T follicular helper cell (primary cell): ENCODE measurements around the gene HPCAL1.

Experiments
- DNase-seq: peaks from one replicate; pipeline ENCODE4 v3.0.0-alpha.2; 2020; ENCODE audit warnings: low read depth

HPCAL1 gene

GRCh38 chr2:10407841-10408648, 105.3 kb downstream of the HPCAL1 start:
- peak; percentile 13 for DNase-seq

DNA sequence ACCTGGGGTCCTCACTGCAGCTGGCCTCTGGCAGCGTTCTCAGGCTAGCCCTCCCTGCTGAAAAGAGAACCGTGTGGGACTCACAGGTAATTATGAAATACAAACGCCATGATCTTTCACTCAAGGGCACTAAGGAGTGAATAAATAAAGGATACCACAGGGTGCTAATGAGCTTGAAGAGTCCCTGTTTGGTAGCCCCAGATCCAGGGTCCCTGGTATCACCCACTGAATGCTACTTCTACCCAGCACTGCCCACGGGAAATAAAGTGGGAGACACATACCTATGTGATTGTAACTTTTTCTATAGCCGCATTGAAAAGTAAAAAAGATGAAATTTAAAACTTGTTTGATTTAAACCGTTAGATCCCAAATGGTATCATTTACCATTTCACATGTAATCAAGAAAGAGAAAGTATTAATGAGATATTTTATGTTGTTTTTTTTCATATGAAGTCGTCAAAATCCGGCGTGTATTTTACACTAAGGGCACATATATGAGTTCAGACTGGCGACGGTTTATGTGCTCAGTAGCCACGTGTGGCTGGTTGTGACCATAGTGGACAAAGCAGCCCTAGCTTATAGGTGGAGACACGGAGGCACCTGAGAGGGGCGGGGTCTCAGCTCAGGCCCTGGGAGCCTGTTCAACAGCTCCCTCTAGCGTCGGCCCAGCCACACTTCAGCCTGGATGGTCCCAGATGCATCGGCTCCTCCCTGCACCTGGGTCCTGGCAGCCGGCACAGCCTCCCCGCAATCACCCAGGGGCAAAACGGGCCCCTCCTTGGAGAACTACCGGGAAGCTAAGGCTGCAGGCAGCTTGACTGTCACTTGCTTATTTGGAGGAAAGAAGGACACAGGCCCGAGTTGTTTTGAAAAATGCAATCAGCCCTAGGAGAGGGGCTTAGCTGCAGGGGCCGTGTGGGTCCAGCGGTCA, 106.2 kb downstream of the HPCAL1 start:
- DNase-seq: peak; percentile 72

- no peak for DNase-seq
These were observed 107.5 kb downstream of the HPCAL1 start for GRCh38 chr2:10410001-10410822.

DNA sequence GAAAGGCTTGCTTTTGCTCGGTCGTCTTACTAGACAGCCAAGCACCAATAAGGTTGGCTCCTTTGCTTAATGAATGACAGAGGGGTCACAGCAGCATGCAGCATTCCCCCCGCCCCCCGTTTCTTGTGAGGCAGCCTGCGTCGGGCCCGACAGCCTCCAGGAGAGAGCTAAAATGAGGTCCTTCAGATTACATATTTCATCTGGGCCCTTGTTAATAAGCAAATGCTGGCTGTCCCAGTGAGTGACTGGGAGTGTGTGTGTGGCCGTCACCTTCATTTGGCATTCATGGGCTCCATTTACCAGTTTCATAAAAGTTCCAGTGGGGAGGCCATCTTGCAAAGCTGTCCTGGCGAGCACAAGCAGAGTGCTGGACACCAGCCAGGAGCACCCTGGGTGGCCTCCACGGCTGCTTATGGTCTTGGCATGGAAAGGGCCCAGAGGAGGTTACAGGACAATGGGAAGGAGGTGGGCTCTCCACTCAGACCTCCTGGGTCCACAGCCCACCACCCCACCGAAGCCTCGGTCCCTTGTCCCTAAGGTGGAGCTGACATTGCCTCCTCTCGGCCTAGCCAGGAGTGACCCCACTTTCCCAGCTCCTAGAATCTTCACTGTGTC, 108.2 kb downstream of the HPCAL1 start:
- DNase-seq: no peak

GRCh38 chr2:10411557-10411956, 108.9 kb downstream of the HPCAL1 start:
- no peak for DNase-seq

GRCh38 chr2:10412380-10412779, 109.7 kb downstream of the HPCAL1 start:
- no peak for DNase-seq

GRCh38 chr2:10413503-10413902, 110.8 kb downstream of the HPCAL1 start:
- no peak for DNase-seq

- no peak for DNase-seq
These were observed 111.3 kb downstream of the HPCAL1 start for GRCh38 chr2:10413991-10414451.

DNA sequence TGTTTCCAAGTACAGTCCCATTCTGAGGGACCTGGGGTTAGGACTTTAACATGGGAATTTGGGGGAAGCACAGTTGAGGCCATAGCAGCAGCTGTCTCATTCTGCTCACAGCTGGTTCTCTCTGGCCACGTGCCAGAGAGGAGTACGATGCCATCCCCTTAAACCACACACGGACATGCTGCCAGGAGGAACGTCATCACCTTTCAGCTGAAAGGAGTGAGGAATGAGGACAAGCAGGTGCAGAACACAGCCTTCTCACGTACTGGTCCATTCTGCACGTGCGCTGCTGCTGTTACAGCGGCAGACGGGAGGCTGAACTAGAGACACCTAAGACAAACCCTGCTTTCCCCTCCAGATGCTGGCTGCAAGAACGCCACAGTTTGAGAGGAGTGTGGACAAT, 111.9 kb downstream of the HPCAL1 start:
- DNase-seq: no peak

DNA sequence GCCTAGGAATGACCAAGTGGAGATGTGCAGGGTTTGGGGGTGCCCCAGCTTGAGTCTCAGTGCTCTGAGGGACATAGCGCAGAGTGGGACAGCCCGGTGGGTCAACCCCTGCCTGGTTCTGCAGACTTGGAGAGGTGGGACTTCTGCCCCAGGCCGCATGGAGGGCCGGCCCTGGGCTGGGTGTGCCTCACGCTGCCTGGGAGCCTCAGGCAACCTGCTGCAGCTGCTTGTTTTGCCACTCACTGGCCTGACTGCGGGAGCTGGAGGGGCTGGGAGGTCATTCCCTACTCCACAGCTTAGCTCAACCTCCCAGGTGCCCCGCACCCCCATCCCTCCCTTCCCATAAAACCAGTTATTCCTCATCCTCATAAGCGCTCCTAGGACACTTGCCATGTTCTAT, 112.3 kb downstream of the HPCAL1 start:
- DNase-seq: no peak

DNA sequence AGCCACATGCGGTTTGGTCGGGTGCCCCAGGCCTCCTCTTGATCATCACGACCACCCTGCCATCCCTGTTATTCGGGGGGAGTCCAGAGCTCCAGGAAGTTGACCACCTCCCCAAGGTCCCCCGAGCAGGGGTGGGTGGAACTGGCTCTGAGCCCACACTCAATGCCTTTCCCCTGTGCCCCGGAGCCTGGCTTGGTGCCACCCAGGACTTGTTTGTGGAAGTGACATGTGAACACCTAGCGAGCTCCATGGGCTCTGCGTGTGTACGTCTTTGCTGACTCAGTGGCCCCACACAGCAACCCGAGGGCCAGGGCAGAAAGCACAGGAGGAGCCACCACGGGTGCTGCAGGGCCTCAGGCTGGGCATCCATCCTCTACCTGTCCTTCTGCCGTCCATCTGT, 112.9 kb downstream of the HPCAL1 start:
- DNase-seq: no peak

DNA sequence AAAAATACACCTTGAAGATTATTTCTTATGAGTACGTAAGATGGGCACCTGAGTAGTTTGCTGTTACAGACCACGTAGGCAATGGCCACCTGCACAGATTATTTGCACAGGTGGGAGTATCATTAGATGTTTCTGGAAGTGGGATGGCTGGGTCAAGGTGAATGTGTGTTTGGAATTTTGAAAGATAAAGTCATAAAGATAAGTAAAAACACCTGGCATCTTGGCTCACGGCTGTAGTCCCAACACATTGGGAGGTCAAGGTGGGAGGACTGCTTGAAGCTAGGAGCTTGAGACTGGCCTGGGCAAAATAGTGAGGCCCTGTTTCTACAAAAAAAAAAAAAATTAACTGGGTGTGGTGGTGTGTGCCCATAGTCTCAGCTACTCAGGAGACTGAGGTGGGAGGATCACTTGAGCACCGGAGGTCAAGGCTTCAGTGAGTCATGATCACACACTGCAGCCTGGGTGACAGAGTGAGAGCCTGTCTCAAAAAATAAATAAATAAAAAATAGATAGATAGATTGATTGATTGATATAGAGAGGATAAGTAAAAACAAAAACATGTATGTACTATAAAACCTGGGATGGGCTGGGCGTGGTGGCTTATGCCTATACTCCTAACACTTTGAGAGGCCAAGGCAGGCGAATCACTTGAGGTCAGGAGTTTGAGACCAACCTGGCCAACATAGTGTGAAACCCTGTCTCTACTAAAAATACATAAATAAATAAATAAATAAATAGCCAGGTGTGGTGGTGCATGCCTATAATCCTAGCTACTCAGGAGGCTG, 115.0 kb downstream of the HPCAL1 start:
- no peak for DNase-seq

DNA sequence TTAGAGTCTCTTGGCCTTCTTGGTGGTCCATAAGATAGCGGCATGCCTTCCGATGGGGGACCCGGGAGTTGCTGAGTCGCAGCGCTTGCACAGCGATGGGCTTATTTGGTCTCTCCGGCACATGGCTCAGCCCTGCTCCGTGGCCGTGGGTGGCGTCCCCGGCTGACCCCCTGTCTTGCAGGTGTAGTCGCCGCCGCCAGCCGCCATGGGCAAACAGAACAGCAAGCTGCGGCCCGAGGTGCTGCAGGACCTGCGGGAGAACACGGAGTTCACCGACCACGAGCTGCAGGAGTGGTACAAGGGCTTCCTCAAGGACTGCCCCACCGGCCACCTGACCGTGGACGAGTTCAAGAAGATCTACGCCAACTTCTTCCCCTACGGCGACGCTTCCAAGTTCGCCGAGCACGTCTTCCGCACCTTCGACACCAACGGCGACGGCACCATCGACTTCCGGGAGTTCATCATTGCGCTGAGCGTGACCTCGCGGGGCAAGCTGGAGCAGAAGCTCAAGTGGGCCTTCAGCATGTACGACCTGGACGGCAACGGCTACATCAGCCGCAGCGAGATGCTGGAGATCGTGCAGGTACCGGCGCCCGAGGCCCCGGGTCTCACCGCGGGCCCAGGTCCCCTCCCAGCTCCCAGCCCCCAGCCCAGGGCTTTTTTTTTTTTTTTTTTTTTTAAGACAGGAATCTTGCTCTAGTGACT, 117.0 kb downstream of the HPCAL1 start:
- no peak for DNase-seq

DNA sequence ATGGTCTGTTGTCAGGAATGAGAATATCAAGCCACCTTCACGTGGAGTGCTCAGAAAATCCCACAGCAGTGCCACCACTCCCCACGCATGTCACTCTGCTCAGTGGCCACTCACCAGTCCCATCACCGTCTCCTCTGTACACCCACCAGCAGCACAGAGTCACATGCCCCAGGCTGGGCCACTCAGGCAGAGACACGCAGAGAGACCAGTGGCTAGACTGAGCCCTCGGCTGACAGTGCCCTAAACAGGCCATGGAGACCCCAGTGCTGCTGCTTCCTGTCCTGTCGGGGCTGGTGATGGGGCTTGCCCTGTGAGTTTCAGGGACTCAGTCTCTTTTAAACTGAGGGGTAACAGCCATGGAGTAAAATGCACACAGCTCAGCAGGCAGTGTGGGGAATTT, 119.5 kb downstream of the HPCAL1 start:
- DNase-seq: no peak

- DNase-seq: no peak
These were observed 120.2 kb downstream of the HPCAL1 start for GRCh38 chr2:10422732-10423399.

- DNase-seq: no peak
These were observed 120.7 kb downstream of the HPCAL1 start for GRCh38 chr2:10423400-10423774.

- no peak for DNase-seq
These were observed 121.3 kb downstream of the HPCAL1 start for GRCh38 chr2:10424051-10424450.

- DNase-seq: no peak
These were observed 122.3 kb downstream of the HPCAL1 start for GRCh38 chr2:10424916-10425505.

DNA sequence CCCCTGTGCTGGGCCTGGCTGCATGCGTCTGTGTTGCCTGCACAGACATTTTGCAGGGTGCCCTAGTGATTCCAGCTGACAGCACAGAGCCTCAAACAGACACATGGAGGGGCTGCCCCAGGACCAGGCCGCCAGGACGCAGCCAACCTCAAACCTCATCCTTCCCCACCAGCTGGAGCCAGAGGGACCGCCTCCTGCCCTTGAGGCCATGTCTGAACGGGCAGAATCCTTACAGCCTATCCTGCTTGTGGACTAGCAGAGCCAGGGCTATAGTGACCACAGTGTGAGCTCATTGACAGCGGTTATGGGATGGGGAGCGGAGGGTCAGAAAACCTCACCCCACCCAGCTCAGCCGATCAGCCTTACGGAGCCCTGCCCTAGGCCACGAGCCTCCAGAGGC, 123.0 kb downstream of the HPCAL1 start:
- DNase-seq: no peak
